Endodermal cell (in vitro differentiated cells): ENCODE data around the gene PIGB. TPM values are rescaled to one million over a fixed set of nuclear protein-coding genes. Genes with fewer than 3 reads are reported as not detected.

Source experiments
- DNase-seq: peaks from one replicate; pipeline ENCODE4 v3.0.0-alpha.2; 2017
- H3K27ac ChIP-seq: 2 replicates; pipeline ENCODE4 v1.5.1; 2013; ENCODE audit warnings: mild to moderate bottlenecking, low read depth, low read length, moderate library complexity
- H3K27me3 ChIP-seq: 2 replicates; pipeline ENCODE4 v1.6.1; 2013; ENCODE audit warnings: mild to moderate bottlenecking, low read length, moderate library complexity; ENCODE audit not compliant: insufficient read depth, control insufficient read depth, poor library complexity, severe bottlenecking
- H3K36me3 ChIP-seq: 2 replicates; pipeline ENCODE4 v1.7.0; 2013; ENCODE audit warnings: mild to moderate bottlenecking, low read length, moderate library complexity; ENCODE audit not compliant: control insufficient read depth, insufficient read depth
- H3K4me1 ChIP-seq: one replicate; pipeline ENCODE4 v1.7.0; 2013; ENCODE audit warnings: low read length; ENCODE audit not compliant: control insufficient read depth, insufficient read depth
- H3K4me3 ChIP-seq: 2 replicates; pipeline ENCODE4 v1.5.1; 2013; ENCODE audit warnings: mild to moderate bottlenecking, low read length, moderate library complexity
- H3K9ac ChIP-seq: 2 replicates; pipeline ENCODE4 v1.6.1; 2013; ENCODE audit warnings: mild to moderate bottlenecking, low read length, moderate library complexity; ENCODE audit not compliant: poor library complexity, severe bottlenecking; ENCODE audit errors: extremely low read depth
- H3K9me3 ChIP-seq: 2 replicates; pipeline ENCODE4 v1.6.1; 2013; ENCODE audit warnings: mild to moderate bottlenecking, low read length, moderate library complexity; ENCODE audit not compliant: control insufficient read depth
- H3K27ac Mint-ChIP-seq: 2 replicates; pipeline ENCODE4 v1.8.0; 2020; ENCODE audit warnings: mixed read lengths
- H3K27me3 Mint-ChIP-seq: 2 replicates; pipeline ENCODE4 v1.8.0; 2021; ENCODE audit warnings: mild to moderate bottlenecking, mixed read lengths; ENCODE audit not compliant: insufficient read depth
- H3K36me3 Mint-ChIP-seq: 2 replicates; pipeline ENCODE4 v1.8.0; 2020; ENCODE audit warnings: low read depth, mixed read lengths
- H3K4me1 Mint-ChIP-seq: 2 replicates; pipeline ENCODE4 v1.8.0; 2020; ENCODE audit warnings: mixed read lengths
- H3K4me3 Mint-ChIP-seq: 2 replicates; pipeline ENCODE4 v1.8.0; 2020; ENCODE audit warnings: mild to moderate bottlenecking, moderate library complexity, mixed read lengths
- H3K9me3 Mint-ChIP-seq: 2 replicates; pipeline ENCODE4 v1.8.0; 2020; ENCODE audit warnings: mild to moderate bottlenecking, mixed read lengths
- WGBS, 2 experiments: methylation state at CpG; one replicate each; pipeline versions ENCODE4 v1.1.5 to v1.1.7; 2013; ENCODE audit warnings: missing lambda C conversion rate in 2 of 2, mixed read lengths in 1 of 2; ENCODE audit not compliant: insufficient coverage in 1 of 2, insufficient read length in 1 of 2; 5-methylcytosine and 5-hydroxymethylcytosine counted together
- total RNA-seq, 2 donors: library from RNA; stranded (reverse); fragmentation: NEBNext Ultra II Directional in 1 of 2; extraction: Animal tissue kit (Norgen Biotek cat#: 25700) in 1 of 2; gene quantifications; 2 replicates in 1 of 2; 3 replicates in 1 of 2; pipeline ENCODE4 v1.2.1, GENCODE V29; 2021
- TF ChIP-seq, protein P1 (sequence below): fragments of 200-600 bp; sonication (generic); conservative IDR thresholded peaks from 2 replicates; pipeline ENCODE4 v1.5.0; 2021; ENCODE audit warnings: antibody characterized with exemption, mild to moderate bottlenecking

PIGB gene
- total RNA-seq, 2 donors from 2014 or later: 9.3 to 9.4 TPM

DNA sequence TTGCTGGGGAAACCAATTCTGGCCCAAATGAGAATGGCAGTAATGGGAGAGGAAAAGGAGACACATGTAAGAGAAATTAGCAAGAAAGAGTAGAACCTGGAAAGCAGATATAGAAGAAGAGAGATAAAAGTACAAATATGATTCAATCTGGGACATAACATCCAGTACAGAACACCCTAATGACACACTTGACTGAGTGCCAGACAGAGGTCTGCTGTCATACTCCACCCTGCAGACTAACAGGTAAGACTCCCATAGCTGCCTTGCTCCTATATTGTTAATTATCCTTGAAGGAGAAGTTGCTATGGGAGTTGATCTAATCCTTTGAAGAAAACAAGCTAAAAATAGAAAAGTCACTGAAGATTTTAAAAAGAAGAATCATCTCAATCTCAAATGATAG, 68.0 kb downstream of the PIGB start:
- H3K4me1 ChIP-seq: no peaks in the 10 kb centered on the region
- Mint-ChIP-seq H3K27ac (no peak overlapping the region), H3K4me1 (no peaks in the 10 kb centered on the region), H3K4me3 (no peak overlapping the region), H3K27me3 (no peaks in the 10 kb centered on the region), H3K9me3 (peaks cover 3% of the 10 kb centered on the region), H3K36me3 (peaks cover 56% of the 10 kb centered on the region)
- H3K27ac ChIP-seq: no peak overlapping the region
- TF ChIP-seq, protein P1, sequence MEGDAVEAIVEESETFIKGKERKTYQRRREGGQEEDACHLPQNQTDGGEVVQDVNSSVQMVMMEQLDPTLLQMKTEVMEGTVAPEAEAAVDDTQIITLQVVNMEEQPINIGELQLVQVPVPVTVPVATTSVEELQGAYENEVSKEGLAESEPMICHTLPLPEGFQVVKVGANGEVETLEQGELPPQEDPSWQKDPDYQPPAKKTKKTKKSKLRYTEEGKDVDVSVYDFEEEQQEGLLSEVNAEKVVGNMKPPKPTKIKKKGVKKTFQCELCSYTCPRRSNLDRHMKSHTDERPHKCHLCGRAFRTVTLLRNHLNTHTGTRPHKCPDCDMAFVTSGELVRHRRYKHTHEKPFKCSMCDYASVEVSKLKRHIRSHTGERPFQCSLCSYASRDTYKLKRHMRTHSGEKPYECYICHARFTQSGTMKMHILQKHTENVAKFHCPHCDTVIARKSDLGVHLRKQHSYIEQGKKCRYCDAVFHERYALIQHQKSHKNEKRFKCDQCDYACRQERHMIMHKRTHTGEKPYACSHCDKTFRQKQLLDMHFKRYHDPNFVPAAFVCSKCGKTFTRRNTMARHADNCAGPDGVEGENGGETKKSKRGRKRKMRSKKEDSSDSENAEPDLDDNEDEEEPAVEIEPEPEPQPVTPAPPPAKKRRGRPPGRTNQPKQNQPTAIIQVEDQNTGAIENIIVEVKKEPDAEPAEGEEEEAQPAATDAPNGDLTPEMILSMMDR: no peak
- no peak overlapping the region for H3K9ac ChIP-seq
- peaks cover 16% of the 10 kb centered on the region for H3K9me3 ChIP-seq
- no peaks in the 10 kb centered on the region for H3K36me3 ChIP-seq
- no peak for DNase-seq
- H3K4me3 ChIP-seq: no peak overlapping the region
- no peaks in the 10 kb centered on the region for H3K27me3 ChIP-seq

DNA sequence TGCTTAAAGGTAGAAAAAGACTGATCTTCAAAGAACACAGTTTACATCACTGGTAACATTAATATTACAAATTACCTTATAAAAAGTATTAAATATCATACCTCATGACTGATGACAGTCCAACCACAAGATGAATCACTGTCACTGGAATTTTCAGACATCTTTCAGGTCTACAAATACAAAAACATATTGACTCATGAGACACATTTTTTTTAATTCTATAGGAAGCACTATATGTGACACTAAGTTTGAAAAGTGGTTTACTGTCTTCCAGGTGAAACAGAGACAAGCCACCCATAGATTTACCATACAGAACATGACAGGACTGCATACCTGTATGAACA, 70.2 kb downstream of the PIGB start:
- Histone ChIP-seq H3K4me1 (no peaks in the 10 kb centered on the region), H3K27me3 (no peaks in the 10 kb centered on the region), H3K9me3 (peaks cover under 1% of the 10 kb centered on the region), H3K36me3 (no peaks in the 10 kb centered on the region), H3K4me3 (no peak overlapping the region), H3K27ac (no peak overlapping the region), H3K9ac (no peak overlapping the region)
- no peaks in the 10 kb centered on the region for H3K27me3 Mint-ChIP-seq
- TF ChIP-seq, protein P1: no peak
- DNase-seq: no peak
- no peaks in the 10 kb centered on the region for H3K9me3 Mint-ChIP-seq
- H3K27ac Mint-ChIP-seq: no peak overlapping the region
- peaks cover 10% of the 10 kb centered on the region for H3K4me1 Mint-ChIP-seq
- H3K36me3 Mint-ChIP-seq: peaks cover 36% of the 10 kb centered on the region
- no peak overlapping the region for H3K4me3 Mint-ChIP-seq

DNA sequence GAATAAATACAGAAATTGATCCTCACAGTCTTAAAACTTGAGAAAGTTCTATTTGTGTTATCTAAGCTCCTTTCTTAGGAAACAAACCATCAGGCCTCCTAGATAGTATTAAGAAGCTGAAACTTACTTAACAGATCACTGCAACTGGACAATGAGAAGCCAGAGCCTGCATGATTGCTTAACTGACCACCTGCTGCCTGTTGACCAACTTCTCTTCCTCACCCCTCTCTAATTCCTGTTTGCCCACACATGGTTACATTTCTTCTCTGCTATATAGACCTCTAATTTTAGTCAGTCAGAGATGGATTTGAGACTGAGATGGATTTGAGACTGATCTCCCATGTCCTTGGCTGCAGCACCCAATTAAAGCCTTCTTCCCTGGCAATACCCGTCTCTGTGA, 75.7 kb downstream of the PIGB start:
- Mint-ChIP-seq H3K27ac (peak overlapping the region; percentile 42), H3K4me3 (no peak overlapping the region), H3K36me3 (peaks cover 29% of the 10 kb centered on the region), H3K9me3 (peaks cover 34% of the 10 kb centered on the region), H3K4me1 (peaks cover 18% of the 10 kb centered on the region), H3K27me3 (no peaks in the 10 kb centered on the region)
- WGBS, 2 experiments: 60 to 70% methylated on average over 1 of the region's 1 CpG
- no peak for DNase-seq
- Histone ChIP-seq H3K9ac (no peak overlapping the region), H3K4me1 (no peaks in the 10 kb centered on the region), H3K27ac (no peak overlapping the region), H3K36me3 (no peaks in the 10 kb centered on the region), H3K27me3 (no peaks in the 10 kb centered on the region), H3K9me3 (peaks cover 16% of the 10 kb centered on the region), H3K4me3 (no peak overlapping the region)
- TF ChIP-seq, protein P1: no peak
